NCI-H2171 treated with DMSO at 0.1 percent for 48 hours (cell line): Measurements from ENCODE around the gene ZNF318.
"Not testable (repeated sequence)": the region's sequence is repeated elsewhere in the genome, so short reads cannot be mapped to it uniquely, and the experiment has no call there.

Experiments
- DNase-seq: peaks from one replicate; lab custom pipeline; 2025; lab: John Stamatoyannopoulos, UW

The ZNF318 gene, protein sequence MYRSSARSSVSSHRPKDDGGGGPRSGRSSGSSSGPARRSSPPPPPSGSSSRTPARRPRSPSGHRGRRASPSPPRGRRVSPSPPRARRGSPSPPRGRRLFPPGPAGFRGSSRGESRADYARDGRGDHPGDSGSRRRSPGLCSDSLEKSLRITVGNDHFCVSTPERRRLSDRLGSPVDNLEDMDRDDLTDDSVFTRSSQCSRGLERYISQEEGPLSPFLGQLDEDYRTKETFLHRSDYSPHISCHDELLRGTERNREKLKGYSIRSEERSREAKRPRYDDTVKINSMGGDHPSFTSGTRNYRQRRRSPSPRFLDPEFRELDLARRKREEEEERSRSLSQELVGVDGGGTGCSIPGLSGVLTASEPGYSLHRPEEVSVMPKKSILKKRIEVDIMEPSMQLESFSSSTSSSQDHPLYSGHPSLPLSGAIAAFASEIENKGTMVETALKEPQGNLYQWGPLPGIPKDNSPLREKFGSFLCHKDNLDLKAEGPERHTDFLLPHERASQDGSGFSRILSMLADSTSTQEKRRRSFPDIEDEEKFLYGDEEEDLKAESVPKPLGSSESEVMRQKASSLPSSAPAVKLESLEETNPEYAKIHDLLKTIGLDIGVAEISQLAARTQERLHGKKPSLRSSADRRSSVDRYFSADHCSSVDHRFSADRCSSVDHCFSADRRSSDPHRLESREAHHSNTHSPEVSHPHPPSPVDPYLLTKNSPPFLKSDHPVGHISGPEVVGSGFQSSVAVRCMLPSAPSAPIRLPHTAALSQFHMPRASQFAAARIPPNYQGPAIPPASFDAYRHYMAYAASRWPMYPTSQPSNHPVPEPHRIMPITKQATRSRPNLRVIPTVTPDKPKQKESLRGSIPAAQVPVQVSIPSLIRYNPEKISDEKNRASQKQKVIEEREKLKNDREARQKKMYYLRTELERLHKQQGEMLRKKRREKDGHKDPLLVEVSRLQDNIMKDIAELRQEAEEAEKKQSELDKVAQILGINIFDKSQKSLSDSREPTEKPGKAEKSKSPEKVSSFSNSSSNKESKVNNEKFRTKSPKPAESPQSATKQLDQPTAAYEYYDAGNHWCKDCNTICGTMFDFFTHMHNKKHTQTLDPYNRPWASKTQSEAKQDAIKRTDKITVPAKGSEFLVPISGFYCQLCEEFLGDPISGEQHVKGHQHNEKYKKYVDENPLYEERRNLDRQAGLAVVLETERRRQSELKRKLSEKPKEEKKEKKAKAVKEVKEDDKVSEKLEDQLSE (N-terminal part only)

GRCh38 chr6:43369174-43370002, at the start of gene ZNF318:
Gene ZNF318 (minus strand): TSS chr6:43369647. CDS start chr6:43369365, 282 bp downstream.
- peak; percentile 98 for DNase-seq

GRCh38 chr6:43416935-43417334, 47.5 kb upstream of the ZNF318 start:
- no peak for DNase-seq

DNA sequence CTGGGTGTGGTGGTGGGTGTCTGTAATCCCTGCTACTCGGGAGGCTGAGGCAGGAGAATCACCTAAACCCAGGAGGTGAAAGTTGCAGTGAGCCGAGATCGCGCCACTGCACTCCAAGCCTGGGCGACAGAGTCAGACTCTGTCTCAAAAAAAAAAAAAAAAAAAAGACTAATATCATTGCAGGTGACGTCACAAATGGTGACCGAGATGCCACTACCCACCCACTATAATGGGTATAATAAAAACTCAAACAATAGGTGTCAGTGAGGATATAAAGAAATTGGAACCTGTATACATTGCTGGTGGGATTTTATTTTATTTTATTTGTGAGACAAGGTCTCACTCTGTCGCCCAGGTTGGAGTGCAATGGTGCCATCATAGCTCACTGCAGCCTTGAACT, 45.8 kb upstream of the ZNF318 start:
- not testable (repeated sequence) for DNase-seq

DNA sequence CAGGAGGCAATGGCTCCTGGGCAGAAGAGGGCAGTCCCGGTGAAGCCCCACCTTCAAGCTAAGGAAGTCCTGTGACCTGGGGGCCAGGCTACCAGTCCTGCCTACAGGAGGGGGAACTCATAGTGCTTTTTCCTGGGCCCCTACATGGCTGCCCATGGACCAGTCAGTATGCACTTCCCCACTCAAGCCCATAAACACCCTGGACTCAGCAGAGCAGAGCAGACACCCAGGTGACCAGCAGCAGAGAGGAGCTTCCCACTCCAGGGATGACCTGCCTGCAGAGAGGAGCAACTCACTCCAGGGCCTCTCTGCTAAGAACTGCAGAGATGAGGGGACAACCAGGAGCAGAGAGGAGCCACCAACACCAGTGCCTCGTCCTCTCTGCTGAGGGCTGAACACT, 43.6 kb upstream of the ZNF318 start:
- no peak for DNase-seq

GRCh38 chr6:43412541-43412940, 43.1 kb upstream of the ZNF318 start:
- DNase-seq: no peak

DNA sequence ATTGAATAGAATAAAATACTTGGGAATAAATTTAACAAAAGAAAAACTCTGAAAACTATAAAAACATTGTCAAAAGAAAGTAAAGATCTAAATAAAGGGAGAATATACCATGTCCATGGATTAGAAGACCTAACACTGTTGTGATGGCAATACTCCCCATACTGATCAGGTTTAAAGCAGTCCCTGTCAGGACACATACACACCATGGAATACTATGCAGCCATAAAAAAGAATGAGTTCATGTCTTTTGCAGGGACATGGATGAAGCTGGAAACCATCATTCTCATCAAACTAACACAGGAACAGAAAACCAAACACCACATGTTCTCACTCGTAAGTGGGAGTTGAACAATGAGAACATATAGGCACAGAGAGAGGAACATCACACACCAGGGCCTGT, 41.3 kb upstream of the ZNF318 start:
- DNase-seq: not testable (repeated sequence)

GRCh38 chr6:43408259-43408658, 38.8 kb upstream of the ZNF318 start:
- DNase-seq: no peak

DNA sequence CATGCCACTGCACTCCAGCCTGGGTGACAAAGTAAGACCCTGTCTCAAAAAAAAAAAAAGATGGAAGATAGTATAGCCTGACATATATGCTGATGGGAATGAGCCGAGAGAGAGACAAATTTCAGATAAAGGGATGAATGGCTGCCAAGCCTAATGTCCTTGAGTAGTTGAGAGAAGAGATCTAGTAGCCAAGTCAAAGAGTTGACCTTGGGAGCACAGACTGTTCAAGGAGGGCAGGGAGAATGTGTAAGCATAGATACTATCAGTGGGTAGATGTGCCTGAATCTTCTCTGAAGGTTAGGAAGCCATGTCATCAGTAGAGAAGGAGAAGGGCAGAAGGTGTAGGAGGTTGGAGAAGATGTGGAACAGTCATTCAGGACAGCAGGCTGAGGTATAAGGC, 37.8 kb upstream of the ZNF318 start:
- DNase-seq: no peak

- DNase-seq: no peak
Observed at GRCh38 chr6:43405354-43405753, 35.9 kb upstream of the ZNF318 start.

DNA sequence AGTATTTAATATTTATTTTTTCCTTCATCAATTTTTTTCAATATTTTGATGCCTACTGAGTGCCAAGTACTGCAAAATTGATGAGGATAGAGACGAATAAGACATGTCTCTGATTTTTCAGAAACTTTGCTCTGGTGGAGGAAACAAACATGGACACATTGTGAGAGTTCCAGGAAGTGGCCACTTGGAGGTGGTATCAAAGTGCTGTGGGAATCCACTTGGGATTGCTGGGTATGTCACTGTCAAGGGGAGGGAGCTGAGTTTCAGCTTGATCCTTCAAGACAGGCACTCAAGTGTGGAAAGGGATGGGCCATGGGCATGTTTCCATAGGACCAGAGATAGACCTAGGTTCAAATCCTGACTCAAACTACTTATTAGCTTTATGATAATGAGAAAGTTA, 33.4 kb upstream of the ZNF318 start:
- no peak for DNase-seq

- DNase-seq: no peak
Observed at GRCh38 chr6:43401730-43402129, 32.3 kb upstream of the ZNF318 start.

DNA sequence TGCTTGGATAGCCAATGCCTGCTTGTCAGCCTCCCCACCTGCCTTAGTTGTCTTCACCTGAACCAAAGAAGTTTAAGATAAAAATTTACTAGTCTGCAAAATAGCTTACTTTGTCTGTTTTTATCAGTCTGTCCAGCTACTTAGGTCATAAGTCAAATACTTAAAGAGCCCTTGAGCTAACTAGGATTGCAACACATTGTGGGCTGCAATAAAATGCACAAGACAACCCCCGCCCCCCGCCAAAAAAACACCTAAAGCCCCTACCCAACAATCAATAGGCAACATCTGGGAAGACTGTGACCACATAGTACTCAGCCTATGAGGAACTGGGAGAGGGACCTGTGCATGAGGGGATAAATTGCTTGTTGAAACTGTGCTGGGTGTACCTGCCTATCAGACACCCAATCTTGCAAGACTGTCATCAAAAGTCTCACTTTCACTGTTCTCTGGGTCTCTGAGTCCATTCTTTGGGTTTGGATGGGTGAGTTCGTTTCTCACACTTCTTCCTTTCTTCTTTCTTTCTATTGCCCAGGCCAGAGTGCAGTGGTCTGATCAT, 30.6 kb upstream of the ZNF318 start:
- no peak for DNase-seq

GRCh38 chr6:43396408-43397149, 27.1 kb upstream of the ZNF318 start:
- no peak for DNase-seq

DNA sequence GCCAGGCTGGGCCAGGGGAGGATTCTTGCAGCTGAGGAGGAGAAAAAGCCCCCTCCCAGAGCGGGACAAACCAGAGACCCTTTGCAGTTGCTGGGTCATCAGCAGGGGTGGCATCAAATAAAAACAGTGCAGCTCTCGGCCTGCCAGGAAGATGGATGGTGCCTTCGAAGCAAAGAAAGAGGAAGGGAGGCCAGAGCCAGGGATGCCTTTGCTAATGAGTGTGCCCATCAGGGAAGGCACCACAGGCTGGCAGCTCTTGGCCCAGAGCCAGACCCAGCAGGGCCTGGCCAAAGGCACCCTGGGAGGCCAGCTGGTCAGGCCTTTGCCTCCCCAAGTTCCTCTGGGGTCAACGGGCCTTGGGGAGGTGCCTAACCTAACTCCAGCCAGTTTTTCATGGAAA, 26.3 kb upstream of the ZNF318 start:
- DNase-seq: no peak

DNA sequence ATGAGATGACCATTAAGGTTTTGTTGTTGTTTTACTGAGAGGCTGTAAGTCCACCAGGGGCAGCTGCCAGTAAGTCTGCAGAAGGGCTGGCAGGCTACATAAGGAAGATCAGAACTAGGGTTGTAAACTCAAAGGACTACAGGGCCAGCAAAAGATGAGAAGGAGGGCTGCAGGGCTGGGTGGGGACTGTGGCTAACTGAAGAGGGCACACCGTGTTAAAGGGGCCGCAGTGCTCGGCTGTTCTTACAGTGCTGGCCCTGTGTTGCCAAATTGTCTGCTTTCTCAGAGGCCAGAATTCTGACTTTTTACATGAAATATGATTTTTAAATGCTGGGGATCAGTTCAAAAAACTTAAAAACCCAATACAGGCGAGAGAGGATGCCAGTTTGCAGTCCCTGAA, 25.5 kb upstream of the ZNF318 start:
- no peak for DNase-seq

- no peak for DNase-seq
Observed at GRCh38 chr6:43393602-43394001, 24.2 kb upstream of the ZNF318 start.

DNA sequence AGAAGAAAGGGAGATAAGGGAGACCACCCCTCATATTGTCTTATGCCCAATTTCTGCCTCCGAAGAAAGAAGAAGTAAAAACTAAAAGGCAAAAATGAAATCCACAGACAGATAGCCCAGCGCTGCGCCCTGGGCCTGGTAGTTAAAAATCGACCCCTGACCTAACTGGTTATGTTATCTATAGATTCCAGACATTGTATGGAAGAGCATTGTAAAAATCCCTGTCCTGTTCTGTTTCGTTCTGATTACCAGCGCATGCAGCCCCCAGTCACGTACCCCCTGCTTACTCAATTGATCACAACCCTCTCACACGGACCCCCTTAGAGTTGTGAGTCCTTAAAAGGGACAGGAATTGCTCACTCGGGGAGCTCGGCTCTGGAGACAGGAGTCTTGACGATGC, 23.7 kb upstream of the ZNF318 start:
- DNase-seq: not testable (repeated sequence)

GRCh38 chr6:43391440-43392031, 22.1 kb upstream of the ZNF318 start:
- no peak for DNase-seq

GRCh38 chr6:43390753-43391439, 21.4 kb upstream of the ZNF318 start:
- not testable (repeated sequence) for DNase-seq
